Thyroid gland (tissue), 4 donors: ENCODE results near the gene COX6B2.

ENCODE experiments used
- CTCF ChIP-seq, 6 experiments: fragments of 200-600 bp in 3 of 6; fragments of 450-650 bp in 3 of 6; sonication (generic) in 3 of 6; IDR thresholded peaks; one replicate each; pipeline ENCODE4 v1.5.1; 2016 to 2019; ENCODE audit warnings: antibody characterized with exemption in 6 of 6, mild to moderate bottlenecking in 2 of 6, inconsistent platforms in 1 of 6, moderate library complexity in 1 of 6
- POLR2A ChIP-seq, 2 donors: fragments of 450-650 bp; IDR thresholded peaks; one replicate each; pipeline ENCODE4 v1.6.1; 2017; ENCODE audit warnings: antibody characterized with exemption in 2 of 2, mild to moderate bottlenecking in 2 of 2, moderate library complexity in 1 of 2

- no peak for TF ChIP-seq CTCF (IDR thresholded peaks at IDR 0.05)
- TF ChIP-seq POLR2A (IDR thresholded peaks at IDR 0.05) = no peak
Observed at GRCh38 chr19:55316646-55317045, 37.9 kb downstream of the COX6B2 start.
